Measurements from ENCODE around the gene ANKRD65.
"Not testable (repeated sequence)": the region's sequence is repeated elsewhere in the genome, so short reads cannot be mapped to it uniquely, and the experiment has no call there.

Gene ANKRD65

DNA sequence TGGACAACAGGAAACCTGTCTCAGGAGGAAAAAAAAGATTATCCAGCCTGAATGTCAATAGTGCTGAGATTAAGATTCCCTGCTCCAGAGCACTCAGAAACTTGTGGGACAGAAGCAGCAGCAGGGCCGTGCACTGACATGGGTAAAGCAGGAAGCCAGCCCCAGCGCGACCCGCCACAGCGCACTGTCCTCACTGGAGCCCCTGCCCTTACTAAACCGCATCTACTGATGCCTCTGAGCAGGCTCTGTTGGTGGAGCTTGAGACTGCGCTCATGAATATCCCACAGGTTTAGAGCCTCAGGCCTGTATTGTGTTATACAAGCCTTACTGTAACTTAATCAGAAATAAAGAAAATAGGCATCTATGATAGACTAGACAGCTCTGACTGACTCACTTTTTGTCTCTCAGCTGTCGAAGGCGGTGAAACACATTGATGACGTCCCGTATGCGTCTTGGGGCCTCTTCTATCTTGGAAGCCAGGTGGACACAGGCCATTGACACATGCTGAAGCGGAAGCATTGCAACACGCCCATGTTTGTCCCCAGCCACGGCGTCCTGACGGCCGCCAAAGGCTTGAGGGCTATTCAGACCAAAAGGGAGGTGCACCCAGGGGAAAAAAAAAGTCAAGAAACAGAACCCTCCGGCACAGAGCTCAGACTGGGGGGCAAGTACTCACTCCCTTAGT lies 23.1 kb downstream of the ANKRD65 start:
- DNase-seq (ENCODE audit: low read depth in 2 of 2): no peak

DNA sequence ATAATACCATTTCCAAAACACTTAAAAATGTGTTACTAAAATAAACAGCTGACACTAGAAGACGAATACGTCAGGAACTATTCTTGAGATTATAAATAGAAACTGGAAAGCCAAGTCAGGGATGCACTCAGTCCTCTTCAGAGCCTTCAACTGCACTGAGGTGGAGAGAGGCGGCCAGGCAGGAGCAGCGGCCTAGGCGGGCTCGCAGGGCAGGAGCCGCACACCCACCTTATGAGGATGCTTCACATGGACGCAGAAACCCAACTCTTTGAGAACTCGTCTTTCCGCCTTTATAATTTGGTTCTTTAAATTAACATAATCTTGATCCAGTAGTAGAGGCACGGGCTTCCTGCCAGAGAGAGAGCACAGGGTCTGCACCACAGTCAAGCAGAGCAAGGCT lies 25.9 kb downstream of the ANKRD65 start:
- DNase-seq (ENCODE audit: low read depth in 2 of 2): no peak

DNA sequence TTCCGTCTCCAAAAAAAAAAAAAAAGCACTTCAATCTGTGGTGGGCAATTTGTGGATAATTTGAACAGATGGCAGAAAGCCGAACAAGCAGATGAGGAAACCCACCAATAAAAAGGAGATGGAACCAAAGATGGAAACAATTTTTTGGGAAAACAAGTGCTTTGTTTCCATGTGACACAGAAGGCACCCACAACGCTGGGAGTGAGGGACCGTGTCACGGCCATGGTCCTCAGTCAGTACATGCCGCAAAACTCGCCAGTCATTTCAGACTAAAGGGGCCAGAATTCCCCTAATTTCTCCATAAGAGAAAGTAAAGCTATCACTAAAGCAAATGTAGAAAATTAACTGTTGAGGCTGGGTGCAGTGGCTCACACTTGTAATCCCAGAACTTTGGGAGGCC lies 27.0 kb downstream of the ANKRD65 start:
- no peak for DNase-seq (ENCODE audit: low read depth in 2 of 2)

DNA sequence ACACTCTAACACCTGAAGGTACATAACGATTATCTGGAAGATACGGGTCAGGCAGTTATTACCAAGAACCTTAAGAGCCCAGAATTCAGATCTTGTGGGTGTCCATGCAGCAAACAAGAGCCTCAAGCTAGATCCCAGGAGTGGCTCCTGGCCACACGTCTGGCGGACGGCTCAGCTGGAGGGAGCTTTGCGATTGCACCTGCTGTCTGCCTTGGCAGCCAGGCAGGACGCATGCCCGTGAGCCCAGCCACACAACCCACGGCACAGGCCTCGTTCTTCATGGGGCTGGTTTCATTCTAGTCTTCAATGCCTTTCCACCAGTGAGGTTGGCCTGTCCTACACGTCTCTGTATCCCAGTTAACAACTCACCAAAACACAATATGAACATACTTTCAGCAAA lies 27.6 kb downstream of the ANKRD65 start:
- DNase-seq (ENCODE audit: low read depth in 2 of 2): no peak

DNA sequence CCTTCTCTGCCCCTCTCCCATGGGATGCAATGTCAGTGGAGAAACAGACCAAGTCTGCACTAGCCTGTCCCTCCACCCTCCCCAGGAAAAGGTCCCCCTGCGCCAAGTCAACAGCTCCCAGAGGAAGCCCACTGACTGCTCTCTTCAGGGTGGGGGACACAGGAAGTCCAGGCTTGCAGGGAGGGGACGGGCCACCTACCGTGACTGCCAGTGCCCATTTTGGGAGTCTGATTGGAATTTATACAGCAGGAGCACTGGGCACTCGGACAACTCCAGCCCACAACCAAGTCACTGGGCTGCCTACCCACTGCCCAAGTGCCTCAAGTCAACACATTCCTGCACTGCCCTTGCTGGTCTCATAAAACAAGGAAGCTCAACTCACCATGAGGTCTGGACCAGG lies 28.1 kb downstream of the ANKRD65 start:
- no peak for DNase-seq (ENCODE audit: low read depth in 2 of 2)

DNA sequence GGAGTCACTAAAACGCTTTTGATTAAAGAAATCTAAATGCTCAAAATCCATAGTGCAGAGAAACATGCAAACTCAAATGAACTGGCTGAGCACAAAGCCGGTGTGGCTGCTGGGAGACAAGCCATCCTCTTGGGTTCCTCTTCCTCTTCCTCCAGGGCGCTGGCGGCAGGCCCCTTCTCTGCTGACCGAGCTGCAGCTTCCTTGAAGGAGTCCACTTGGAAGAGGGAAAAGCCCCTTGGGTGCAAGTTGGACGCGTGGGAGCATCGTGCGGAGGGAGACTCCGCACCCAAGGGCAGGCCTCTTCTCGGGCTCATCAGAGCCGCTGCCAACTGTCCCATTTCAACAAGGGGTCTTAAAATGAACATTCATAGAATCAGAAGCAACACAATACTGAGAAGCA lies 29.9 kb downstream of the ANKRD65 start:
- DNase-seq (ENCODE audit: low read depth in 2 of 2): no peak

DNA sequence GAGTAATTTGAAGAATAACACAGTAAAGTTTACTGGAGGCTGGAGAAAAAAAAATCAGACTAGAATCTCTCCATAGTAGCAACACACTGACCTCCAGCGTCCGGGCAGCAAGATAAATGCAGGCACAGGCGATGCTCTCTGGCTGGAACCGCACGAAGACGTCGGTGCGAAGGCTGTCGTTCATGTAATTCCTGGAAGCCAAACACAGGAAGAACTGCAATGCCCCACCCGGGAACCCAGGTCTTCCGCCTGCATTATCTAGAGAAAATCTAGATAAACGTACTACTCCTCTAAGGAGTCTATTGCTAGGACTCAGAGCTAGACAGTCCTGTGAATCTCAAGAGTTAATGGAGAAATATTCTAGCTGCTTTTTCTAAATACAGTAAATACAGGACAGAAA lies 30.4 kb downstream of the ANKRD65 start:
- no peak for DNase-seq (ENCODE audit: low read depth in 2 of 2)

DNA sequence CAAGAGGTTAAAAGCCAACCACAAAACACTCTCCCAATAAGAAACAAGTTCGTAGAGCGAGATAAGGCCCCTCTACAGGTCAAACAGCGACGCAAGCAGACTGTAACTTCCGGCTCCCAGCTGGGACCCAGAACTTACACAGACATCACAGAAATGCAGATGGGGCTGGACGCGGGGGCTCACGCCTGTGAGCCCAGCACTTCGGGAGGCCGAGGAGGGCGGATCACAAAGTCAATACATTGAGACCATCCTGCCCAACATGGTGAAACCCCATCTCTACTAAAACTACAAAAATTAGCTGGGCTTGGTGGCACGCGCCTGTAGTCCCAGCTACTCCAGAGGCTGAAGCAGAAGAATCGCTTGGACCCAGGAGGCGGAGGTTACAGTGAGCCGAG lies 33.0 kb downstream of the ANKRD65 start:
- DNase-seq (ENCODE audit: low read depth in 2 of 2): no peak

DNA sequence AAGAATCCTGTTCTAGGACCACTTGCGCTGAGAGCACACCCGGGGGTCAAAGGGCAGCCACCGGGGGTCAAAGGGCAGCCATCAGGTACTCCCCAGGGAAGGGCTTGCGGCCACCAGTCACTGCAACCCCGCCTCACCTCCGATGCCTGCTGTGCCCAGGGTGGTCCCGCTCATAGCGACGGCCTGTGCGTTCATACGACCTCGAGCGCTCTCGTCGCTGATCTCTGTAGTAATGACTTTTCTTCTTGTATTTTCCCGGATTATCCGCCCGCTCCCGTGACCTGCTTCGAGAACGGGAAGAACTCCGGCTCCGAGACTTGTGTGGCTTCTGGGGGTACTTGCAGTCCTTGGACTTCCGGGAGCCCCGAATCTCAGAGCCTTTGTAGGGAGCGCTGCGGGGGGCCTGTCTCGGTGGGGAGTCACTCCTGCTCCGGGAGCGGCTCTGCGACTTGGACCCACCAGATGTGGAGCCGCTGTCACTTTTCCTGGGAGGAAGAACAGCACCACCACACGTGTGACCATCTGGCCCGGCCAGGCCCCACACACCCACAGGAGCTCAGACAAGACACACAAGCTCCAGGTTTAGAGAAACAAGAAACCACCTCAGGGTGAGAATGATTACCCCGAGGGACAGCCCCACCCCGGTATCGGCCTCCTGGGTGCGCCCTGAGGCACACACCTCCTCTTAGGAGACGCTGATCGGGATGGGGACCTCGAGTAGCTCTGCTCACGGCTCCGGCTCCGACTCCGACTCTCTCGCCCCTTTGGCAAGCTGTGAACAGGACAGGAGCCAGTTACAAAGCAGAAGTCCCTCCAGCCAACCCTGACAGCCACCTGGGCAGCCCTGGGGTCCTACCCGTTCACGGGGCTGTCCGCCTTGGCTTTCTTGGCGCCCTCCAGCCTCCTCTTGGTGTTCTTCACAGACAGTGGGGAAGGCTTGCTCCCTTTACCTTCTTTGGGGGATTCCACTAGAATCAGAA lies 33.7 kb downstream of the ANKRD65 start:
- no peak for DNase-seq (ENCODE audit: low read depth in 2 of 2)

DNA sequence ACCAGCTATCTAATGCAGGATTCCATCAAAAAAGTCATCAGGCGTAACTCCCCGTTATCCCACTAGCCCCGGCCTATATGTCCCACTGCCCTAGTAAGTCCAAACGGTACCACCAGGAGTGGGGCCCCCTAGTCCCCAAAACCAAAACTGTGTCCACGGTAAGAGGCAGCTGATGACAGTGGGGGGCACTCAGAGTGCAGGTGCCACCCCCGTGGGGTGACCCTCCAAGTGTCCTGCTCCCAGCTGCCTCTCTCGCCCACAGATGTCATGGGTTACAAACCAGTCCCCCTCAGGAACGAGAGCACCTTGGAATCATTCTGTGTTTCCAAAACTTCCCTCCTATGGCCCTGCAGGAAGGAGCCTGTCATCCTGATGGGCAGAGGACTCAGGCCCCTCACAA lies 35.1 kb downstream of the ANKRD65 start:
- no peak for DNase-seq (ENCODE audit: low read depth in 2 of 2)

DNA sequence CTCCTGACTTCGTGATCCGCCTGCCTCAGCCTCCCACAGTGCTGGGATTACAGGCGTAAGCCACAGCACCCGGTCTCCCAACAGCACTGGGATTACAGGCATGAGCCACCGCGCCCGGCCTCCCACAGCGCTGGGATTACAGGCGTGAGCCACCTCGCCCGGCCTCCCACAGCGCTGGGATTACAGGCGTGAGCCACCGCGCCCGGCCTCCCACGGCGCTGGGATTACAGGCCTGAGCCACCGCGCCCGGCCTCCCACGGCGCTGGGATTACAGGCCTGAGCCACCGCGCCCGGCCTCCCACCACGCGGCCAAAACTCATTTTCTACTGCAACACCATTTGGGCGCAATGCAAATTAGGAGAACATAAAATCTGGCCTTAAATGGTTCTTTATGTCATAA lies 35.7 kb downstream of the ANKRD65 start:
- not testable (repeated sequence) for DNase-seq (ENCODE audit: low read depth in 2 of 2)

DNA sequence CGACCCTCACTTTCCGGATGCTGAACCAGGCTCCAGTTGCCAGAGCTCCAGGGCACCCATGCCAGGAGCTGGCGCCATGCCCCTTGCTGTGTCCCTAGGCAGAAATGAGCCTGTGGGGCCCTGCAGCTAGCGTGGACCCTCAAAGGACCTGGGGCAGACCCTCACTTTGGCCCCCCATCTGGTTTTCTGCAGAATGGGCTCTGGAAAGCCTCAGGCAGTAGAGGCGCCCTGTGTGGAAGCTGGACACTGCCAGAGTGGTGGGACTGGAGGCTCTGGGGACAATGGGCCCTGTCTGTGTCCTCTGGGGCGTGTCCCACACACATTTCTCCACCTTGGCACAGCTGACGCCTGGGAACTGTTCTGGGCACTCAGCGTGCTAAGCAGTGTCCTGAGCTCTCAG lies 39.8 kb downstream of the ANKRD65 start:
- DNase-seq (ENCODE audit: low read depth in 2 of 2): no peak

DNA sequence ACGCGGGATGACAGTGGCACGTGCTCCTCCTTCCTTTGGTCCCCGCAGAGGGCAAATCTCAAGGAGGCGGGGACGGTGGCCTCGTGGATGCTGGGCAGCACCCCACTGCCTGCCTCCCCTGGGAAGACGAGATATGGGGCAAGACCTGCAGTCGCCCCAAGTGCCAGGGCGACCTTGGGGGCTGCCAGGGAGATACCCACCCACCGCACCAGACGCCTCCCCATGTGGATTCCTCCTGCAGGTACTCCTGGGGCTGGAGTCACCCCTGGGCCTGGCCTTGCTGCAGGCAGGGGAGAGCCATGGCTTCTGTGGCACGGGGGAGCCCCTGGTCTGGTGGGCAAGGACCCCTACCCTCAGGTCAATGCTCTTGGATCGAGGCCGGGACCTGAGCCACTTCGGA lies 40.2 kb downstream of the ANKRD65 start:
- DNase-seq (ENCODE audit: low read depth in 2 of 2): no peak

DNA sequence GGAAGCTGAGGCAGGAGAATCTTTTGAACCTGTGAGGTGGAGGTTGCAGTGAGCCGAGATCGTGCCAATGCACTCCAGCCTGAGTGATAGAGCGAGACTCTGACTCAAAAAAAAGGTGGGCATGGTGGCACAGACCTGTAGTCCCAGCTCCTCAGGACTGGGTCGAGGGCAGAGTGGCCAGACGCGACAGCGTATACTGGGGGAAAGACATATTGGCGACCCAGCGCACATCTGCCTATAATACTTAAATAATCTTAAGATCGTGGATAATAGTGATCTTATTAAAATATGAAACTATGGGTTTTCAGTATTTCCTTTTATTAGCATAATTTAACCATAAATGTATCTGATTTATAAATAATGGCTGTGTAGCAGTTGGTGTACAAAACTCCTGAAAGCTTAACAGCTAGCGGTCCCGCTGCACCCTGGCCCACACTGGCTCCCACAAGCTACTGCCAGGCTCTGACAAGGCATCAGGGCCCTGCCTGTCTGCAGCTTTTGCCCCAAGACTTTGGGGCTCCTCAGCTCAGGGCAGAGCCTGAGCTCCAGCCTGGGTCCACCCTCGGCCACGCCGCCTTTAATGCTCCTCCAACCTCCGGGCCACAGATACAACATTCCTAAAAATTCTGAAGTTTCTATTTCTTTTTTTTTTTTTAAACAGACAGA lies 43.4 kb downstream of the ANKRD65 start:
- DNase-seq (ENCODE audit: low read depth in 2 of 2): no peak

DNA sequence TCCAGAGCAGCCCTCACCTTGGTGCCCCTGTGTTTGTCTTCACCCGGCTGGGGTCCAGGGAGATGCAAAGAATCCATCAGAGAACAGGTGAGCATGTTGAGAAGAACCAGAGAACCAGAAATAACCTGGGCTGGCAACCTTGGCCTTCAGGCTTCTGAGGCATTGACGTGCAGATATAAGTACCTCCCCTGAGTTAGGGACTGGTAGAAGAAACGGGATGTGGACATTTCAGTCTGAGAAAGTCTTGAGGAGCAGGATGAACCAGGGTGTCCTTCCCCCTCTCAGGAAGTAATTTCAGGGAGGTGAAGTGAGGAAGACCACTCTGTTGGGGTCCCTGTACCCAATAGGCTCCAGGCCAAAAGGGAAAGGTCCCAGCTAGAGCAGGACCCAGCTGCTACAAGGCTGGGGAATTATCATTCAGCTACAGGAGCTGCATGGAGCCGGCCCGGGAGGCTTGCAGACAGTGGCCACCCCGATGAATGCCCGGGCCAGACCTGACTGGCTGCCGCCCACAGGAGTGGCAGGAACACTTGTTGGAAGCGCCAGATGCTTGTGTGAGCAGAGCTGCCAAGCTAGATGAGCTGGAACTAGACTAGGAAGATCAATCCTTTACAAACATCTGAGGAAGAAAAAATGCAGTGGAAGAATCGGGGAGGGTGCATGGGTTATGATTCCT lies 44.4 kb downstream of the ANKRD65 start:
- no peak for DNase-seq (ENCODE audit: low read depth in 2 of 2)

DNA sequence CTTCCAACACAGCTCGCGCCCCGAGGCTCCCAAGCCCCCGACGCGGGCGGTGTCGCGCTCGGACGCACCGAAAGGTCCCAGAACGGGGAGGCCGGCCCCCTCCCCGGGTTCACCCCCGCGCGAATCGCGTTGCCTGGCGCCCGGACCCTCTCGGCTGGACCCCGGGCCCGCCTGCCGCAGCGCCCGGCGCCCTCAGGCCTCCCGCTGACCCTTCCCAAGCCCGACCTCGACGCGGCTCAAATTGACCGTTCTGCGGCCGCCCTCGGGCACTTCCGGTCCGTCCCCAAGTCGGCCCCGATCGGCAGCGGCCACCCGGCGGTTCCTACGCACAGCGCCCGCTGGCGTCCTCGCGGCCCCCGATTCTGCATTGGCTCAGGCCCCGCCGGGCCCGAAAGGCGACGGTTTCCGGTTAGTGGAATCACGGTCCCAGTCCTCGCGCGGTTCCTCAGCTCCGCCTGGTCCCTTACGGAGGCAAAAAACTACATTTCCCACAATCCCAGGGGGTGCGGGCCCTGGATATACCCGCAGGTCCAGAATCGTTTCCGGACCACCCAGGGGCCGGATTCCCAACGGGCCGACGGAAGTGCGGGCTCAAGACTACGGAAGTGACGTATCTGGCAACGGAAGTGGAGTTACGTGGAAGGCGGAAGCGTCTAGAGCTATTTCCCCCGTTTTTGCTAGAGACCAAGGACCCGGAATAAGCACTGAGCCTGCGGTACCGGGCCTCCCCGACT lies 46.0 kb downstream of the ANKRD65 start, which contains the start of gene AURKAIP1:
Gene AURKAIP1 (minus strand): TSS at position 279 of the 734 bp plus-strand sequence. CDS start 451 bp downstream, outside the sequence.
- DNase-seq (ENCODE audit: low read depth in 2 of 2): peak; percentile 99

DNA sequence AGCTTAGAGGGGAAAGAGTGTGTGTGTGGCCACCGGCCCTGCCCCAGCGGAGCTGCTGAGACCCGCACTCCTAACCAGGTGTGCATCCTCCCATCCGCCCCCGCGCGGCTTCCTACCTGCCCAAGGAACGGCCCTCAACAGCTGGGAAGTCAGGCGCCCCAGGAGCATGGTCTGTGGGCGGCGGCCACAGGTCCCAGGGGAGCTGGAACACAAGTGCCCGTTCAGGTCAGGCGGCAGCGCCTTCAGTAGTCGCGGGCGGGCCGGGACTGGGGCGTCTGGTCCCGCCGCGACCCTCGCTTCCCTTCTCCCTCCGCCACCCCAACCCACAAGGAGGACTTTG lies 46.5 kb downstream of the ANKRD65 start:
- DNase-seq (ENCODE audit: low read depth in 2 of 2): no peak

DNA sequence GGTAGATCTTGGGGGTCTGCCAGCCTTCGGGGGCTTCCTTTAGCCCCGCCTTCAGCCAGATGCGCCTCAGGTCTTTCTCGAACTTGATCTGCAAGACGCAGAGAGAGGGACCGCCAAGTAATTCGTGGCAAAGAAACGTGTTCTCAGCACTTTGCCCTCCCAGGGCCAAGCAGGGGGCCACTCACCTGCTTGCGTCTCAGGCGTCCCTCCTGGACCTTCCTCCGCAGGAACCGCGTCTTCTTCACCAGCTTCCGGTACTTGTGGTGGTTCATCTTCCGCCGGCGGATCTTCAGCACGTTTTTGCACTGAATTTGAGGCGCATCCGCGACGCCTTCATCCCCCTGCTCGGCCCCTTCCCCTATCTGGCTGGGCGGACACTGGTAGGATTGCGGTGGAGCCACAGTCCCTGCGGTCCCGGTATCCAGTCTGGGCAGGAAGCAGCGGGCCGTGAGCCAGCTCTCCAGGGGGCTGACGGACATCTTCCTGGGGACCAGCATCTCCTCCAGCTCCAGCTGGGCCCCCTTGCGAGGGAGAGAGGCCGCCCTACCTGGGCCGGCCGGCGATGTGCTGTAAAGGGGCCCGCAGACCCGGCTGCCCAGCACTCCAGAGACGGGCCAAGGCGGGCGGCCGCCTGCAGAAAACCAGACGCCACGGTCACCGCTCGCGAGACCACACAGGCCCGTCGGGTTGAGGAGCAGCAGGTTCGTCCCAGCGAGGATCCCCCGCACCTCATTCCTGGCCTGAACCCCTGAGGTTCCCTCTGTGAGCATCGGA lies 47.1 kb downstream of the ANKRD65 start:
- DNase-seq (ENCODE audit: low read depth in 2 of 2): no peak

DNA sequence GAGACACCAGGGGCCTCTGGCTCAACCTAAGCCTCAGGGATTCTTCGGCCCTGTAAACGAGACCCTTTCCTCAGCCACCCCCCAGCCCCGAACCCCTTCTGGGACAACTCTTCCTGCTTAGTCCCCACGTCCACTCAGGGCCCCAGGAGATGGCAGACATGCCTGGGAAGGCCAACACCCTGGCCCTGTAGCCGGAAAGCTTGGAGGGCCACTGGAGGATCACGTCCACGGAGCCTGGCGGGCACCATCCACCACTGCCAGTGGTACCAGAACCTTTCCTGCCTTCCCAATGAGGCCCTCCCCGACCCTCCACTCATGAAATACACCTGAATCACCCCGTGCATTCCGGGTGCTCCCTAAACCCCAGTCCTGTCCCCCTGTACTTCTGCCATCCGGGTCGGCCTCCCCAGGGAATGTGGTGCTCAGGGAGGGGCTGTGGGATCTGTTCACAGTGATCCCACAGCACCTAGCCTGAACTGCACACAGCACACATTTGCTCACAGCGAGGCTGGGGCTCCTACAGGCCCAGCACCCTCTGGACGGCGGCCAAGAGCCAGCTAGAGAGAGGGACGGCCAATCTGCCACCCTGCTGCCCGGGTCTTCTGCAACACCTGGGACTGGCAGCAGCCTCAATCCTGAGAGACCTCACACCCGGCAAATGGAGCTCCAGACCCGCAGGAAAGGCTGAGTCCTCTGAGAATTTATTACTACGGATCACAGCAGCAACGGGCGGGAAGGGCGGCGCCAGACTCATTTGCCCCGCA lies 47.8 kb downstream of the ANKRD65 start:
- no peak for DNase-seq (ENCODE audit: low read depth in 2 of 2)
